HEK293 (cell line): ENCODE results near the gene HERC3.

Experiments used
- GLI4 ChIP-seq: fragments of 450-650 bp; formaldehyde crosslinking; IDR thresholded peaks from 2 replicates; pipeline ENCODE4 v1.5.1; 2016; ENCODE audit warnings: missing biosample characterization, missing genetic modification characterization
- ZNF214 ChIP-seq: fragments of 450-650 bp; formaldehyde crosslinking; IDR thresholded peaks from 2 replicates; pipeline ENCODE4 v1.5.1; 2017; ENCODE audit warnings: missing biosample characterization, mild to moderate bottlenecking, missing genetic modification characterization, borderline replicate concordance
- ZNF324 ChIP-seq: fragments of 450-650 bp; formaldehyde crosslinking; IDR thresholded peaks from 2 replicates; pipeline ENCODE4 v1.5.1; 2016; ENCODE audit warnings: missing biosample characterization, missing genetic modification characterization
- ZNF354C ChIP-seq: fragments of 450-650 bp; formaldehyde crosslinking; IDR thresholded peaks from 2 replicates; pipeline ENCODE4 v1.5.1; 2016; ENCODE audit warnings: missing biosample characterization, missing genetic modification characterization, low read depth, borderline replicate concordance
- ZNF530 ChIP-seq: fragments of 450-650 bp; formaldehyde crosslinking; IDR thresholded peaks from 2 replicates; pipeline ENCODE4 v1.5.1; 2016; ENCODE audit warnings: low read depth, missing biosample characterization, missing genetic modification characterization
- ZNF610 ChIP-seq: fragments of 450-650 bp; formaldehyde crosslinking; IDR thresholded peaks from 2 replicates; pipeline ENCODE4 v1.5.1; 2016; ENCODE audit warnings: missing biosample characterization, missing genetic modification characterization, borderline replicate concordance
- ZNF629 ChIP-seq: fragments of 450-650 bp; formaldehyde crosslinking; IDR thresholded peaks from 2 replicates; pipeline ENCODE4 v1.5.1; 2017; ENCODE audit warnings: missing biosample characterization, missing genetic modification characterization
- ZNF670 ChIP-seq: fragments of 450-650 bp; formaldehyde crosslinking; IDR thresholded peaks from 2 replicates; pipeline ENCODE4 v1.5.1; 2016; ENCODE audit warnings: missing biosample characterization, missing genetic modification characterization, low read depth
- TF ChIP-seq, protein P1 (sequence below): fragments of 450-650 bp; formaldehyde crosslinking; IDR thresholded peaks from 2 replicates; pipeline ENCODE4 v1.5.1; 2016; ENCODE audit warnings: missing biosample characterization, missing genetic modification characterization
- TF ChIP-seq, protein P2 (sequence below): fragments of 450-650 bp; IDR thresholded peaks from 2 replicates; pipeline ENCODE4 v1.5.1; 2018; ENCODE audit warnings: missing biosample characterization, missing genetic modification characterization
- TF ChIP-seq, protein P3 (sequence below): fragments of 450-650 bp; formaldehyde crosslinking; IDR thresholded peaks from 2 replicates; pipeline ENCODE4 v1.5.1; 2016; ENCODE audit warnings: missing biosample characterization, missing genetic modification characterization
- TF ChIP-seq, protein P4 (sequence below): fragments of 450-650 bp; formaldehyde crosslinking; IDR thresholded peaks from 2 replicates; pipeline ENCODE4 v1.5.1; 2016; ENCODE audit warnings: missing biosample characterization, missing genetic modification characterization

DNA sequence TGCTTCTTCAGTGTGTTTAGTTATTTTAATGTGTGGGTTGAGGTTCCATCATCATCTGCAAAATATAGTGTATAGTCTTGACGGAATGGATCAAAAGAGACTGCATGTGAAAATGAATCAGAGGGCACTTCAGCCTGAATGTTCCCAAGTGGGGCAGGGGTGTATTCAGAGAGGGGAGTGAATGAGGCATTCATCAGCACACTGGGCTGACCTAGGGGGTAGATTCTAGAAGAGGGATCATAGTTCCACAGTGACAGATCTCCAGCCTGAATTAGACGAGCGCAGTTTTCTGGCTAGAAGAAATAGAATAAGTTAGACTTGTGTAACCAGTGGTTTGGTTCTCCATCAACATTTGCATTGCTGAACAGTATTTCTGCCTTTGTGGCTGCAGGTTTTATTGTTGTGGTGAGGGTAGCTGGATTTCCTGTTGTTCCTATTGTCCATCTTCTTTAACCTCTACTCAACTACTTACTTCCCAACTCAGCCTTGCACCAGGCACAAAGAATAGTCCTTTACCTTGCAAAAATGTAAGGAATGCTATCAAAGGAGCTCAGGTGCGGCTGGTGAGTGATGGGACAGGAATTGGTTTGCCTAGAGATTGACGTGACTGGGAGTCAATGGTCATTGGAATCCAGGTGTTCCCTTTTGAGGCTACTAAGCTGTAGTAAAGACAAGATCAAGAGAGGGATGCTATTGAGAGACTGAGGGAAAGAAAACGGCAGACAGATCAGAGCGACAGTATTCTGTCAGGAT, 54.4 kb downstream of the HERC3 start:
- TF ChIP-seq ZNF530 (no peak), ZNF324 (tag by site-specific recombination) (no peak), ZNF670 (tag by site-specific recombination) (no peak), ZNF354C (tag by site-specific recombination) (no peak), GLI4 (no peak), ZNF214 (tag by site-specific recombination) (no peak), ZNF629 (tag by site-specific recombination) (no peak), ZNF610 (tag by site-specific recombination) (no peak)
- TF ChIP-seq, protein P1, sequence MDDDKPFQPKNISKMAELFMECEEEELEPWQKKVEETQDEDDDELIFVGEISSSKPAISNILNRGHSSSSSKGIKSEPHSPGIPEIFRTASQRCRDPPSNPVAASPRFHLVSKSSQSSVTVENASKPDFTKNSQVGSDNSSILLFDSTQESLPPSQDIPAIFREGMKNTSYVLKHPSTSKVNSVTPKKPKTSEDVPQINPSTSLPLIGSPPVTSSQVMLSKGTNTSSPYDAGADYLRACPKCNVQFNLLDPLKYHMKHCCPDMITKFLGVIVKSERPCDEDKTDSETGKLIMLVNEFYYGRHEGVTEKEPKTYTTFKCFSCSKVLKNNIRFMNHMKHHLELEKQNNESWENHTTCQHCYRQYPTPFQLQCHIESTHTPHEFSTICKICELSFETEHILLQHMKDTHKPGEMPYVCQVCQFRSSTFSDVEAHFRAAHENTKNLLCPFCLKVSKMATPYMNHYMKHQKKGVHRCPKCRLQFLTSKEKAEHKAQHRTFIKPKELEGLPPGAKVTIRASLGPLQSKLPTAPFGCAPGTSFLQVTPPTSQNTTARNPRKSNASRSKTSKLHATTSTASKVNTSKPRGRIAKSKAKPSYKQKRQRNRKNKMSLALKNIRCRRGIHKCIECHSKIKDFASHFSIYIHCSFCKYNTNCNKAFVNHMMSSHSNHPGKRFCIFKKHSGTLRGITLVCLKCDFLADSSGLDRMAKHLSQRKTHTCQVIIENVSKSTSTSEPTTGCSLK: no peak
- TF ChIP-seq, protein P2, sequence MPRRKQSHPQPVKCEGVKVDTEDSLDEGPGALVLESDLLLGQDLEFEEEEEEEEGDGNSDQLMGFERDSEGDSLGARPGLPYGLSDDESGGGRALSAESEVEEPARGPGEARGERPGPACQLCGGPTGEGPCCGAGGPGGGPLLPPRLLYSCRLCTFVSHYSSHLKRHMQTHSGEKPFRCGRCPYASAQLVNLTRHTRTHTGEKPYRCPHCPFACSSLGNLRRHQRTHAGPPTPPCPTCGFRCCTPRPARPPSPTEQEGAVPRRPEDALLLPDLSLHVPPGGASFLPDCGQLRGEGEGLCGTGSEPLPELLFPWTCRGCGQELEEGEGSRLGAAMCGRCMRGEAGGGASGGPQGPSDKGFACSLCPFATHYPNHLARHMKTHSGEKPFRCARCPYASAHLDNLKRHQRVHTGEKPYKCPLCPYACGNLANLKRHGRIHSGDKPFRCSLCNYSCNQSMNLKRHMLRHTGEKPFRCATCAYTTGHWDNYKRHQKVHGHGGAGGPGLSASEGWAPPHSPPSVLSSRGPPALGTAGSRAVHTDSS: no peak
- TF ChIP-seq, protein P3, sequence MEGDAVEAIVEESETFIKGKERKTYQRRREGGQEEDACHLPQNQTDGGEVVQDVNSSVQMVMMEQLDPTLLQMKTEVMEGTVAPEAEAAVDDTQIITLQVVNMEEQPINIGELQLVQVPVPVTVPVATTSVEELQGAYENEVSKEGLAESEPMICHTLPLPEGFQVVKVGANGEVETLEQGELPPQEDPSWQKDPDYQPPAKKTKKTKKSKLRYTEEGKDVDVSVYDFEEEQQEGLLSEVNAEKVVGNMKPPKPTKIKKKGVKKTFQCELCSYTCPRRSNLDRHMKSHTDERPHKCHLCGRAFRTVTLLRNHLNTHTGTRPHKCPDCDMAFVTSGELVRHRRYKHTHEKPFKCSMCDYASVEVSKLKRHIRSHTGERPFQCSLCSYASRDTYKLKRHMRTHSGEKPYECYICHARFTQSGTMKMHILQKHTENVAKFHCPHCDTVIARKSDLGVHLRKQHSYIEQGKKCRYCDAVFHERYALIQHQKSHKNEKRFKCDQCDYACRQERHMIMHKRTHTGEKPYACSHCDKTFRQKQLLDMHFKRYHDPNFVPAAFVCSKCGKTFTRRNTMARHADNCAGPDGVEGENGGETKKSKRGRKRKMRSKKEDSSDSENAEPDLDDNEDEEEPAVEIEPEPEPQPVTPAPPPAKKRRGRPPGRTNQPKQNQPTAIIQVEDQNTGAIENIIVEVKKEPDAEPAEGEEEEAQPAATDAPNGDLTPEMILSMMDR (tag by site-specific recombination): no peak
- TF ChIP-seq, protein P4, sequence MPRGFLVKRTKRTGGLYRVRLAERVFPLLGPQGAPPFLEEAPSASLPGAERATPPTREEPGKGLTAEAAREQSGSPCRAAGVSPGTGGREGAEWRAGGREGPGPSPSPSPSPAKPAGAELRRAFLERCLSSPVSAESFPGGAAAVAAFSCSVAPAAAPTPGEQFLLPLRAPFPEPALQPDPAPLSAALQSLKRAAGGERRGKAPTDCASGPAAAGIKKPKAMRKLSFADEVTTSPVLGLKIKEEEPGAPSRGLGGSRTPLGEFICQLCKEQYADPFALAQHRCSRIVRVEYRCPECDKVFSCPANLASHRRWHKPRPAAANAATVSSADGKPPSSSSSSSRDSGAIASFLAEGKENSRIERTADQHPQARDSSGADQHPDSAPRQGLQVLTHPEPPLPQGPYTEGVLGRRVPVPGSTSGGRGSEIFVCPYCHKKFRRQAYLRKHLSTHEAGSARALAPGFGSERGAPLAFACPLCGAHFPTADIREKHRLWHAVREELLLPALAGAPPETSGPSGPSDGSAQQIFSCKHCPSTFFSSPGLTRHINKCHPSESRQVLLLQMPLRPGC (tag by site-specific recombination): no peak
